ENCODE data around the gene KCNAB1. TPM values are rescaled to one million over a fixed set of nuclear protein-coding genes. Genes with fewer than 3 reads are reported as not detected.

Gene KCNAB1
- total RNA-seq, 1 donor from 2014 or later: 3.6 TPM

GRCh38 chr3:156530980-156531379, 410.6 kb downstream of the KCNAB1 start:
- no peak for DNase-seq (ENCODE audit: low spot score)

- DNase-seq (ENCODE audit: low spot score): no peak
Measured at GRCh38 chr3:156532730-156533129, 412.4 kb downstream of the KCNAB1 start.

GRCh38 chr3:156533205-156533604, 412.8 kb downstream of the KCNAB1 start:
- no peak for DNase-seq (ENCODE audit: low spot score)

- DNase-seq (ENCODE audit: low spot score): no peak
Measured at GRCh38 chr3:156535162-156535627, 414.8 kb downstream of the KCNAB1 start.

- DNase-seq (ENCODE audit: low spot score): no peak
Measured at GRCh38 chr3:156535798-156536197, 415.4 kb downstream of the KCNAB1 start.

- no peak for DNase-seq (ENCODE audit: low spot score)
Measured at GRCh38 chr3:156536524-156537316, 416.3 kb downstream of the KCNAB1 start.

- DNase-seq (ENCODE audit: low spot score): no peak
Measured at GRCh38 chr3:156539051-156539450, 418.7 kb downstream of the KCNAB1 start.

- DNase-seq (ENCODE audit: low spot score): no peak
Measured at GRCh38 chr3:156539802-156540201, 419.4 kb downstream of the KCNAB1 start.

GRCh38 chr3:156542101-156543042, 422.0 kb downstream of the KCNAB1 start:
- DNase-seq (ENCODE audit: low spot score): no peak

- DNase-seq (ENCODE audit: low spot score): no peak
Measured at GRCh38 chr3:156543043-156543555, 422.7 kb downstream of the KCNAB1 start.

- DNase-seq (ENCODE audit: low spot score): no peak
Measured at GRCh38 chr3:156547637-156548036, 427.3 kb downstream of the KCNAB1 start.

- DNase-seq (ENCODE audit: low spot score): no peak
Measured at GRCh38 chr3:156548041-156548687, 427.8 kb downstream of the KCNAB1 start.

- no peak for DNase-seq (ENCODE audit: low spot score)
Measured at GRCh38 chr3:156548902-156549301, 428.5 kb downstream of the KCNAB1 start.

- DNase-seq (ENCODE audit: low spot score): no peak
Measured at GRCh38 chr3:156551261-156551660, 430.9 kb downstream of the KCNAB1 start.

- DNase-seq (ENCODE audit: low spot score): no peak
Measured at GRCh38 chr3:156551746-156552145, 431.4 kb downstream of the KCNAB1 start.

GRCh38 chr3:156552973-156553372, 432.6 kb downstream of the KCNAB1 start:
- DNase-seq (ENCODE audit: low spot score): no peak

- no peak for DNase-seq (ENCODE audit: low spot score)
Measured at GRCh38 chr3:156553705-156554356, 433.5 kb downstream of the KCNAB1 start.

GRCh38 chr3:156554515-156554841, 434.1 kb downstream of the KCNAB1 start:
- no peak for DNase-seq (ENCODE audit: low spot score)

GRCh38 chr3:156554842-156555687, 434.7 kb downstream of the KCNAB1 start, which contains the start of gene SSR3:
Gene SSR3 (minus strand): TSS chr3:156555117. CDS start chr3:156555089, 28 bp downstream.
- peak; percentile 100 for DNase-seq (ENCODE audit: low spot score)

GRCh38 chr3:156558389-156558788, 438.0 kb downstream of the KCNAB1 start:
- no peak for DNase-seq (ENCODE audit: low spot score)
